Esophagus squamous epithelium (tissue), 4 donors: Measurements from ENCODE around the gene MBNL2.

Source experiments
- CTCF ChIP-seq, 6 experiments: fragments of 450-650 bp in 4 of 6; fragments of 200-600 bp in 2 of 6; sonication (generic) in 2 of 6; IDR thresholded peaks; one replicate each; pipeline ENCODE4 v1.5.1; 2016 to 2019; ENCODE audit warnings: antibody characterized with exemption in 6 of 6, mild to moderate bottlenecking in 4 of 6, moderate library complexity in 4 of 6
- POLR2A ChIP-seq, 4 donors: fragments of 450-650 bp; IDR thresholded peaks; one replicate each; pipeline ENCODE4 v1.6.1; 2017; ENCODE audit warnings: antibody characterized with exemption in 4 of 4, mild to moderate bottlenecking in 4 of 4, moderate library complexity in 3 of 4

- TF ChIP-seq POLR2A (IDR thresholded peaks at IDR 0.05) (no peak), CTCF (IDR thresholded peaks at IDR 0.05) (no peak)
Measured at GRCh38 chr13:97267418-97268059, 45.4 kb downstream of the MBNL2 start.
